ENCODE data around the gene CACNA1C.
"Not testable (repeated sequence)": the region's sequence is repeated elsewhere in the genome, so short reads cannot be mapped to it uniquely, and the experiment has no call there.

The CACNA1C gene

DNA sequence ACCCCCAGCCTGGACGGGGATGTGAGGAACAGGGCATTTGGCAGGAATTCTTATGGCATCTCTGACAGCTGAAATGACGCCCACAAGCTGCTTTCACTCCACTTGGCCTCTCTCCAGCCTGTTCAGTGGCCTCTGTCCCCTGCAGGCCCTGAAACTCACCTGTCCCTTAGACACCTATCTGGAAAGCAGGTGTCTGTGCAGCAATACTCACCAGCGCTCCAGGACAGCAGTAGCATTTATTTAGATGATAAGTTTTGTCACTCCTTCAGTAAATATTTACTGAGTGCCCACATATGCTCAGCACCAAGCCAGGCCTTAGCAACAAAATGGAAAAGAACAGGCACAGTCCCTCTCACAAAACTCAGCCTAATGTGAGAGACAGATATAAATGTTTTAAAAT is 430.9 kb downstream of the CACNA1C start:
- H2AFZ ChIP-seq (ENCODE audit: low read length, unreplicated experiment), result no peak overlapping the region
- no peaks in the 10 kb centered on the region for H3K79me2 ChIP-seq (ENCODE audit: control insufficient read depth, insufficient read depth, low read length, unreplicated experiment)
- no peaks in the 10 kb centered on the region for H3K27me3 ChIP-seq (ENCODE audit: insufficient read depth, low read length)
- H3K4me3 ChIP-seq (ENCODE audit: low read depth, low read length), result no peak overlapping the region
- no peaks in the 10 kb centered on the region for H3K36me3 ChIP-seq (ENCODE audit: insufficient read depth, low read length)
- no peaks in the 10 kb centered on the region for H3K4me1 ChIP-seq (ENCODE audit: control insufficient read depth, insufficient read depth, low read length, unreplicated experiment)
- H3K27ac ChIP-seq (ENCODE audit: low read depth, low read length), result no peak overlapping the region

DNA sequence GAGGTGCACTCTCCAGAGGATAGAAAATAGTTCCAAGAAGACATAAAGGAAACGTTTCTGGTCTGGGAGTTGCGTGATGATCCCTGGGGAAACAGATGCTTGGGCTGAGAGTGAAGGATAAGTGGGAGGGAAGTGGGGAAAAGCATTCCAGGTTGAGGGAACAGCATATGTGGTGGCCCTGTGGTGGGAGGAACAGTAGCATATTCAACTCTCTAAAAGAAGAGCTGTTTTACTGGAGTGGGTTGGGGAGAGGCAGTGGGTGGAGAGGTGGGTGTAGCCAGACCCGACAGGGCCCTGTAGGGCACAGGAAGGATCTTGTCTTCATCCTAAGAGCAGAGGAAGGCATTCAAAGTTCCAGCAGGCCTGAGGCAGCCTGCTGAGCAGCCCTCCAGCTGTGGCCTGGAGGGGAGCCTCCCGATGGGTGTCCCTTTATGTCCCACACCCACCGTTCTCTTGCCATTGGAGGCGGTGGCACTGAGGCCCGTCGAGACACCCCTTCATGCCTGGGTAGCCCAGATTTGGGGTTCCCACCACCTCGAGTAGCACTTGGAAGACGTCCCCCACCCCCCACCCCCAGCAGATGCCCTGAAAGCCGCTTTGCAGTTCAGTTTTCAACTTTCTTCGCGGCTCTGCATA is 431.5 kb downstream of the CACNA1C start:
- H2AFZ ChIP-seq (ENCODE audit: low read length, unreplicated experiment), result no peak overlapping the region
- H3K27me3 ChIP-seq (ENCODE audit: insufficient read depth, low read length), result no peaks in the 10 kb centered on the region
- no peaks in the 10 kb centered on the region for H3K4me1 ChIP-seq (ENCODE audit: control insufficient read depth, insufficient read depth, low read length, unreplicated experiment)
- H3K36me3 ChIP-seq (ENCODE audit: insufficient read depth, low read length), result no peaks in the 10 kb centered on the region
- no peaks in the 10 kb centered on the region for H3K79me2 ChIP-seq (ENCODE audit: control insufficient read depth, insufficient read depth, low read length, unreplicated experiment)
- H3K27ac ChIP-seq (ENCODE audit: low read depth, low read length), result no peak overlapping the region
- H3K4me3 ChIP-seq (ENCODE audit: low read depth, low read length), result no peak overlapping the region

DNA sequence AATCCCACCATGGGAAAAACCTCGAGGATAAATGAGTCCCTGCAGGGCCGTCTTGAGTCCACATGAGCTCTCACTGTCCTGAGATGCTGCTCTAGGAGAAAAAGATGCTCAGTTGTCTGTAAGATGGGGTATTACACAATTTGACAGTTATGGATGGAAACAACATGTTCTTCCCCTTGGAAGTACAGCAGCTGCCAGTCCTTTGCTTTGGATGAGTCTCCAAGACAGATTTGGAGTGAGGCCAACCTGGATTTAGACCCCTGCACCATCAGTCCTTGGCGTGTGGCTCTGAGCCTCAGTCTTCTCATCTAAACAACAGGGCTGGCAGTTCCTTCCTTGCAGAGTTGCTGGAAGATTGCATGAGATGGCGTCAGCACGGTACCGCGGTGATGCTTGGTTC is 432.9 kb downstream of the CACNA1C start:
- no peaks in the 10 kb centered on the region for H3K4me1 ChIP-seq (ENCODE audit: control insufficient read depth, insufficient read depth, low read length, unreplicated experiment)
- H3K79me2 ChIP-seq (ENCODE audit: control insufficient read depth, insufficient read depth, low read length, unreplicated experiment), result no peaks in the 10 kb centered on the region
- no peak overlapping the region for H3K27ac ChIP-seq (ENCODE audit: low read depth, low read length)
- H3K36me3 ChIP-seq (ENCODE audit: insufficient read depth, low read length), result no peaks in the 10 kb centered on the region
- no peaks in the 10 kb centered on the region for H3K27me3 ChIP-seq (ENCODE audit: insufficient read depth, low read length)
- no peak overlapping the region for H3K4me3 ChIP-seq (ENCODE audit: low read depth, low read length)
- no peak overlapping the region for H2AFZ ChIP-seq (ENCODE audit: low read length, unreplicated experiment)

DNA sequence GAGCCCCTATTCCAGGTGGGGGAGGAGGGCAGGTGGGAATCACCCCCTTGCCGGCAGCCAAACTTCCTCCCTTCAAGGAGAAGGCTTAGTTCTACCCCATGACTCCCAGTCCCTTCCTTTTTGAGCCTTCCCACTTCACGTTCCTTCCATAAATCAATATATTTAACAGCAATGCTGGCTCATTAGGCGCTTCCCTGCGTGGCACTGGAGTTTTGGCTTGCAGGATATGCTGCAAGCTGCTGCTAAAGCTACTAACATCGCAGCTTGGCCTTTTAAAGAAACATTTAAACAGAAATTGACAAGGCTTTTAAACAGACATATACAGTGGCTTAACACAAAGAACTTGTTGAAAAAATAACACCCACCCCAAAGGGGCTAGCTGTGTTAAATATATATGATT is 434.0 kb downstream of the CACNA1C start:
- no peaks in the 10 kb centered on the region for H3K27me3 ChIP-seq (ENCODE audit: insufficient read depth, low read length)
- no peaks in the 10 kb centered on the region for H3K79me2 ChIP-seq (ENCODE audit: control insufficient read depth, insufficient read depth, low read length, unreplicated experiment)
- no peak overlapping the region for H3K27ac ChIP-seq (ENCODE audit: low read depth, low read length)
- no peaks in the 10 kb centered on the region for H3K36me3 ChIP-seq (ENCODE audit: insufficient read depth, low read length)
- H2AFZ ChIP-seq (ENCODE audit: low read length, unreplicated experiment), result no peak overlapping the region
- no peak overlapping the region for H3K4me3 ChIP-seq (ENCODE audit: low read depth, low read length)
- no peaks in the 10 kb centered on the region for H3K4me1 ChIP-seq (ENCODE audit: control insufficient read depth, insufficient read depth, low read length, unreplicated experiment)

GRCh38 chr12:2487278-2487677 is 434.5 kb downstream of the CACNA1C start:
- H3K36me3 ChIP-seq (ENCODE audit: insufficient read depth, low read length), result no peaks in the 10 kb centered on the region
- H3K27ac ChIP-seq (ENCODE audit: low read depth, low read length), result no peak overlapping the region
- H3K79me2 ChIP-seq (ENCODE audit: control insufficient read depth, insufficient read depth, low read length, unreplicated experiment), result no peaks in the 10 kb centered on the region
- no peaks in the 10 kb centered on the region for H3K4me1 ChIP-seq (ENCODE audit: control insufficient read depth, insufficient read depth, low read length, unreplicated experiment)
- no peaks in the 10 kb centered on the region for H3K27me3 ChIP-seq (ENCODE audit: insufficient read depth, low read length)
- no peak overlapping the region for H3K4me3 ChIP-seq (ENCODE audit: low read depth, low read length)
- no peak overlapping the region for H2AFZ ChIP-seq (ENCODE audit: low read length, unreplicated experiment)

DNA sequence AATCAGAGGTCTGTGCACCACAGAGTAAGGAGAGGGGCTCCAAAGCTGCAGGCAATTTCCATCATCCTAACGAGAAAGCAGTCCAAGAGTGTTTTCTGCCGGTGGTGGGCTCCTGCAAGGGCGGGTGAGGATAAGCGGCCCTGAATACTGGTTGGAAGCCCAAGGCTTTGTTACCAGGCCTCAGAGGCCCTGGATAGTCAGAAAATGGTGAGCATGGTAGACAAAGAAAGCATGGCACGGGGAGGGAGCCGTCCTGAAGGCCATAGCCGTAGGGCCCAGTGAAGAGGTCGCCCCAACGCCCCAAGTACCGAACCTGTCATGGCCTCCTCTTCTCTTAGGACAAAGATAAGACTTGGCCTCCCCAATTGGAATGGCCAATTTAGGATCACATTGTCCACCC is 435.3 kb downstream of the CACNA1C start:
- Histone ChIP-seq H2AFZ (ENCODE audit: low read length, unreplicated experiment) (no peak overlapping the region), H3K27ac (ENCODE audit: low read depth, low read length) (no peak overlapping the region), H3K36me3 (ENCODE audit: insufficient read depth, low read length) (no peaks in the 10 kb centered on the region), H3K4me1 (ENCODE audit: control insufficient read depth, insufficient read depth, low read length, unreplicated experiment) (no peaks in the 10 kb centered on the region), H3K27me3 (ENCODE audit: insufficient read depth, low read length) (no peaks in the 10 kb centered on the region), H3K79me2 (ENCODE audit: control insufficient read depth, insufficient read depth, low read length, unreplicated experiment) (no peaks in the 10 kb centered on the region), H3K4me3 (ENCODE audit: low read depth, low read length) (no peak overlapping the region)

- Histone ChIP-seq H3K36me3 (ENCODE audit: insufficient read depth, low read length) (no peaks in the 10 kb centered on the region), H3K79me2 (ENCODE audit: control insufficient read depth, insufficient read depth, low read length, unreplicated experiment) (no peaks in the 10 kb centered on the region), H2AFZ (ENCODE audit: low read length, unreplicated experiment) (no peak overlapping the region), H3K4me3 (ENCODE audit: low read depth, low read length) (no peak overlapping the region), H3K27ac (ENCODE audit: low read depth, low read length) (no peak overlapping the region), H3K4me1 (ENCODE audit: control insufficient read depth, insufficient read depth, low read length, unreplicated experiment) (no peaks in the 10 kb centered on the region), H3K27me3 (ENCODE audit: insufficient read depth, low read length) (no peaks in the 10 kb centered on the region)
Measured at GRCh38 chr12:2488596-2488995, 435.8 kb downstream of the CACNA1C start.

DNA sequence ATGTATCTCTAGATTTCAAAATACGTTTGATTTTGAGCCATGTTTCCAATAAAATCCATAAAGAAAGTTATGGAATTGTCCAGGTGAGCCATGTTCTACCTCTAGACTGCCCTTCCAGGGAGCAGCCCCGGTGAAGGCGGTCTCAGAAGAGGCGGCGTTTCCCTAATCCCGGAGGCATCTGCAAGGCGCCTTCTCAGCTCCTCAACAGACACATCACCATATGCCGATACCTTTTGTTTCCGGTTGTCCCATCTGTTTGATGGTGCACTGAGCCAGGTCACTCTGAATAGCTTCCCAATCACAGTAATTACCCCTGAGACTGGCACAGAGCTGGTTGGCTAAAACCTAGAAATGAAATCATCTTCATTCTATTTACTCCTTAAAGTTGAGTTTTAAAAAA is 436.5 kb downstream of the CACNA1C start:
- no peaks in the 10 kb centered on the region for H3K36me3 ChIP-seq (ENCODE audit: insufficient read depth, low read length)
- no peak overlapping the region for H2AFZ ChIP-seq (ENCODE audit: low read length, unreplicated experiment)
- H3K27ac ChIP-seq (ENCODE audit: low read depth, low read length), result no peak overlapping the region
- H3K4me3 ChIP-seq (ENCODE audit: low read depth, low read length), result no peak overlapping the region
- no peaks in the 10 kb centered on the region for H3K27me3 ChIP-seq (ENCODE audit: insufficient read depth, low read length)
- no peaks in the 10 kb centered on the region for H3K79me2 ChIP-seq (ENCODE audit: control insufficient read depth, insufficient read depth, low read length, unreplicated experiment)
- H3K4me1 ChIP-seq (ENCODE audit: control insufficient read depth, insufficient read depth, low read length, unreplicated experiment), result no peaks in the 10 kb centered on the region

DNA sequence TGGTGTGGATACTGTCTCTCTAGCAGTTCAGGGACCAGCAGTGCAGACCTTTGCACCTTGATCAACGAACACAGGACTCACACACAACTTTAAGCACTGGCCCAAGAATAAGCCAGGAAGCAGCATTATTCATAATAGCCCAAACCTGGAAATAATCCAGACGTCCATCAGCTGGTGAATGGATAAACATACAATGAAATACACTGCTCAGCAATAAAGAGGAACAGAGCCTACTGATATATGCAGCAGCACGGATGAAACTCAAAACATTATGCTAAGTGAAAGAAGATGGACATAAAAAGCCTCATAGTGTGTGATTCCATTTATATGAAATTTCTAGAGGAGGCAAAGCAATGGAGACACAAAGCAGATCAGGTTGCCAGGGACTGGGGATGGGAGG is 438.0 kb downstream of the CACNA1C start:
- H2AFZ ChIP-seq (ENCODE audit: low read length, unreplicated experiment), result no peak overlapping the region
- H3K27ac ChIP-seq (ENCODE audit: low read depth, low read length), result no peak overlapping the region
- no peak overlapping the region for H3K4me3 ChIP-seq (ENCODE audit: low read depth, low read length)
- H3K36me3 ChIP-seq (ENCODE audit: insufficient read depth, low read length), result no peaks in the 10 kb centered on the region
- no peaks in the 10 kb centered on the region for H3K79me2 ChIP-seq (ENCODE audit: control insufficient read depth, insufficient read depth, low read length, unreplicated experiment)
- no peaks in the 10 kb centered on the region for H3K27me3 ChIP-seq (ENCODE audit: insufficient read depth, low read length)
- H3K4me1 ChIP-seq (ENCODE audit: control insufficient read depth, insufficient read depth, low read length, unreplicated experiment), result no peaks in the 10 kb centered on the region

- H3K27me3 ChIP-seq (ENCODE audit: insufficient read depth, low read length); H3K4me3 ChIP-seq (ENCODE audit: low read depth, low read length); H3K79me2 ChIP-seq (ENCODE audit: control insufficient read depth, insufficient read depth, low read length, unreplicated experiment); H3K4me1 ChIP-seq (ENCODE audit: control insufficient read depth, insufficient read depth, low read length, unreplicated experiment); H3K36me3 ChIP-seq (ENCODE audit: insufficient read depth, low read length); H3K27ac ChIP-seq (ENCODE audit: low read depth, low read length); H2AFZ ChIP-seq (ENCODE audit: low read length, unreplicated experiment): not testable (repeated sequence)
Measured at GRCh38 chr12:2491349-2491748, 438.6 kb downstream of the CACNA1C start.

DNA sequence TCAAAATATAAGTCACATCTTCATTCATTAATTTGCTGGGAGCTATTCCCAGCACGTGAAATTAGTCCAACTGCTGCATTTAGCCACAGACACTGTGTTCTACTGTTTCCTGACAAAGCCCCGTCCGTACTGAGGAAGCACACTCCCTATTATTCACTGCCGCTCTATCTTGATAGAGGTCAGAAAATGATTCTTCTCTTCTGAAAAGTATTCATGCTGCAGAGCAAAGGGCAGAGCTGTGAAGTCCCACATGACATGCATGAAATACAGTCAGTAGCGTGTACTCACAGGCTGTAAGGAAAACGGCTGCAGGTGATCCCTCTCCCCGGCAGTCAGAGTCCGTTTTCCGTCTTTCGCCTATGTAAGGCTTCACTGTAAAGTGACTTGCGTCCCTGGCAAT is 439.4 kb downstream of the CACNA1C start:
- Histone ChIP-seq H3K4me3 (ENCODE audit: low read depth, low read length) (no peak overlapping the region), H2AFZ (ENCODE audit: low read length, unreplicated experiment) (no peak overlapping the region), H3K27me3 (ENCODE audit: insufficient read depth, low read length) (no peaks in the 10 kb centered on the region), H3K27ac (ENCODE audit: low read depth, low read length) (no peak overlapping the region), H3K4me1 (ENCODE audit: control insufficient read depth, insufficient read depth, low read length, unreplicated experiment) (no peaks in the 10 kb centered on the region), H3K79me2 (ENCODE audit: control insufficient read depth, insufficient read depth, low read length, unreplicated experiment) (no peaks in the 10 kb centered on the region), H3K36me3 (ENCODE audit: insufficient read depth, low read length) (no peaks in the 10 kb centered on the region)
